ENCODE measurements around the gene MYO1D. TPM values are rescaled to one million over a fixed set of nuclear protein-coding genes. Genes with fewer than 3 reads are reported as not detected.

Gene MYO1D
- total RNA-seq, 1 experiment from 2014 or later, result 35.7 TPM

DNA sequence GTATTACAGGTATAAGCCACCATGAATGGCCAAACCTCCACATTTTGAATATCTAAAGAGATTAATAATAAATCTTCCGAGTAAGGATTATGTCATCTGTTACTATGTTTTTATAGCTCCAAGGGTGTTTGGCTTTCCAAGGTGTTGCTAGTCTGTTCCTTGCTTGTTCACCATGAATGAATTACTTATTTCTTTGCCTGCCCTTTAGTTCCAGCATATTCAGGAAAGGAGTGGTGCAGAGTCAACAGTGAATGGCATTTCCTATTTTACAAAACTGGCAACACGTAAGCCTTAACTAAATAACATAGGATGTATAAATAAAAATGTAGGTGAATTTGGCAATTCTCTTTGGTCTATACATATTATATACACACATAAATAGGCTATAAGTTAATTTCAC lies 70.3 kb downstream of the MYO1D start:
- Histone ChIP-seq H3K9me3 (ENCODE audit: control insufficient read depth in 1 of 2, insufficient read depth in 1 of 2, low read depth in 1 of 2, low read length in 2 of 2) (no peaks in the 10 kb centered on the region), H3K4me3 (replicated peaks in 1 of 2; ENCODE audit: low read depth in 1 of 2, low read length in 2 of 2) (no peak overlapping the region), H3K9me2 (ENCODE audit: insufficient read depth) (no peaks in the 10 kb centered on the region), H2AFZ (ENCODE audit: low read depth, low read length, poor library complexity, severe bottlenecking) (no peak overlapping the region), H3K9ac (ENCODE audit: low read length) (no peak overlapping the region), H3K4me1 (ENCODE audit: control insufficient read depth in 1 of 2, insufficient read depth in 2 of 2, low read length in 2 of 2) (no peaks in the 10 kb centered on the region), H3K27me3 (ENCODE audit: insufficient read depth, low read length) (no peaks in the 10 kb centered on the region), H4K20me1 (ENCODE audit: insufficient read depth) (no peaks in the 10 kb centered on the region), H3K79me2 (ENCODE audit: insufficient read depth, low read length) (no peaks in the 10 kb centered on the region), H3K4me2 (ENCODE audit: low read length) (no peak overlapping the region), H3K27ac (ENCODE audit: low read depth, low read length) (no peak overlapping the region), H3K36me3 (ENCODE audit: control insufficient read depth in 1 of 2, insufficient read depth in 2 of 2, low read length in 2 of 2) (no peaks in the 10 kb centered on the region)
- TF ChIP-seq, protein P1, sequence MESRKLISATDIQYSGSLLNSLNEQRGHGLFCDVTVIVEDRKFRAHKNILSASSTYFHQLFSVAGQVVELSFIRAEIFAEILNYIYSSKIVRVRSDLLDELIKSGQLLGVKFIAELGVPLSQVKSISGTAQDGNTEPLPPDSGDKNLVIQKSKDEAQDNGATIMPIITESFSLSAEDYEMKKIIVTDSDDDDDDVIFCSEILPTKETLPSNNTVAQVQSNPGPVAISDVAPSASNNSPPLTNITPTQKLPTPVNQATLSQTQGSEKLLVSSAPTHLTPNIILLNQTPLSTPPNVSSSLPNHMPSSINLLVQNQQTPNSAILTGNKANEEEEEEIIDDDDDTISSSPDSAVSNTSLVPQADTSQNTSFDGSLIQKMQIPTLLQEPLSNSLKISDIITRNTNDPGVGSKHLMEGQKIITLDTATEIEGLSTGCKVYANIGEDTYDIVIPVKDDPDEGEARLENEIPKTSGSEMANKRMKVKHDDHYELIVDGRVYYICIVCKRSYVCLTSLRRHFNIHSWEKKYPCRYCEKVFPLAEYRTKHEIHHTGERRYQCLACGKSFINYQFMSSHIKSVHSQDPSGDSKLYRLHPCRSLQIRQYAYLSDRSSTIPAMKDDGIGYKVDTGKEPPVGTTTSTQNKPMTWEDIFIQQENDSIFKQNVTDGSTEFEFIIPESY (IDR thresholded peaks at IDR 0.05; ENCODE audit: extremely low read depth, insufficient replicate concordance, low read length), result no peak
- no peak for TF ChIP-seq YY1 (IDR thresholded peaks at IDR 0.05; ENCODE audit: extremely low read depth, insufficient replicate concordance, low read depth, low read length)
- ChIA-PET POLR2A (no interaction called here), RAD21 (ENCODE audit: low non-redundant PET in 1 of 2, low total read pairs in 2 of 2, uncharacterized antibody in 2 of 2, unreplicated experiment in 2 of 2) (no interaction called here), CTCF (no interaction called here)
- no TSS peak for BruUV-seq (replicated peaks)
- intact Hi-C loops (cut with micrococcal nuclease), result no loop called here
- DNase-seq (ENCODE audit: low read depth, low spot score) (no peak), ATAC-seq (no peak)

DNA sequence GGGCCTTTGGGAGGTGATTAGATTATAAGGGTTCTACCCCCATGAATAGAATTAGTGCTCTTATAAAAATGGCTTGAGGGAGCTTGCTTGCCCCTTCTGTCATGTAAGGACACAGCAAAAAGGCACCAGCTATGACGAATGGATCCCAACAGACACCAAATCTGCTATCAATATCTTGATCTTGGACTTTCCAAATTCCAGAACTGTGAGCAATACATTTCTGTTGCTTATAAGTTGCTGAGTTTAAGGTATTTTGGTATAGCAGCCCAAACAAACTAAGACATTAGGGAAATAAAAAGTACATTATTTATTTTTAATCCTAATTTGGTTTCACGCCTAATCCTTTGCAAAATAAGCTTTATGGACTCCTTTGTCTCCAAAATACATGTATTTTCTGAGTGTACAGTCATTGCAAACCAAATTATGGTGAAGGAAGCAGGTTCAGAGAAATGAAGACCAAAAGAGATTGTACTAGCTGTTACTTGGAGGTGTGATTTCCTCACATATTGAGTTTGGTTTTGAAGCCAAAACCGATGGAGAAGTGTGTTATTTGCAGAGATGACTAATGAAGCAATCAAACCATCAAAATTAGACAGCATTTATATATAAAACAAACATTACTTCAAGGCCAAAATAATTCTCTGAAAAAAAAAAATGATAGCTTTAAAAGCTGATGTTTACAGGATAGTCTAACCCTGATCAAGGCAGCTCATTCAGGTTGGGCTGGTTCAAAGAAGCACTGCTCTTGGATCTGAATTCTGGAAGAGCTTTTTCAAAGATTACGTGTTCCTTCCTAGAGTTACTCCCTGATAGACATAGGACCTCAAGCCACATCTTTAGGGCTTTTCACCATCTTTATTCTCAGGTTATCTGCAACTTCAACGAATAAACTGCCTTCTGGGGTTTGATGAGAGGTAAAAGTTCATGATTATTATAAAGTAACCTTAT lies 71.6 kb downstream of the MYO1D start:
- no peaks in the 10 kb centered on the region for H3K9me3 ChIP-seq (ENCODE audit: control insufficient read depth in 1 of 2, insufficient read depth in 1 of 2, low read depth in 1 of 2, low read length in 2 of 2)
- ChIA-PET RAD21 (ENCODE audit: low non-redundant PET in 1 of 2, low total read pairs in 2 of 2, uncharacterized antibody in 2 of 2, unreplicated experiment in 2 of 2) (no interaction called here), POLR2A (no interaction called here), CTCF (interaction anchor here (0.8 to 1.7 kb wide), 2 partner anchors 22 to 72 kb away, joined by 3 to 7 read pairs; partner anchors contain the start of gene MYO1D)
- H3K79me2 ChIP-seq (ENCODE audit: insufficient read depth, low read length), result no peaks in the 10 kb centered on the region
- no peaks in the 10 kb centered on the region for H3K36me3 ChIP-seq (ENCODE audit: control insufficient read depth in 1 of 2, insufficient read depth in 2 of 2, low read length in 2 of 2)
- H3K4me1 ChIP-seq (ENCODE audit: control insufficient read depth in 1 of 2, insufficient read depth in 2 of 2, low read length in 2 of 2), result no peaks in the 10 kb centered on the region
- no peak overlapping the region for H3K9ac ChIP-seq (ENCODE audit: low read length)
- no peak overlapping the region for H3K27ac ChIP-seq (ENCODE audit: low read depth, low read length)
- H3K27me3 ChIP-seq (ENCODE audit: insufficient read depth, low read length), result no peaks in the 10 kb centered on the region
- no peak for ATAC-seq
- TF ChIP-seq JUND (IDR thresholded peaks at IDR 0.05) (no peak), CEBPB (IDR thresholded peaks at IDR 0.05; ENCODE audit: low read depth) (no peak), SP1 (IDR thresholded peaks at IDR 0.05; ENCODE audit: low read depth) (no peak)
- H3K4me2 ChIP-seq (ENCODE audit: low read length), result no peak overlapping the region
- no peaks in the 10 kb centered on the region for H4K20me1 ChIP-seq (ENCODE audit: insufficient read depth)
- BruUV-seq (replicated peaks), result no TSS peak
- H3K9me2 ChIP-seq (ENCODE audit: insufficient read depth), result no peaks in the 10 kb centered on the region
- H3K4me3 ChIP-seq (replicated peaks in 1 of 2; ENCODE audit: low read depth in 1 of 2, low read length in 2 of 2), result no peak overlapping the region
- no peak for DNase-seq (ENCODE audit: low read depth, low spot score)
- intact Hi-C loops (cut with micrococcal nuclease), result no loop called here
- H2AFZ ChIP-seq (ENCODE audit: low read depth, low read length, poor library complexity, severe bottlenecking), result no peak overlapping the region

All from HCT116 (cell line).